Uterus (tissue), 2 donors: ENCODE results near the gene SLC25A26.

ENCODE experiments used
- CTCF ChIP-seq, 4 experiments: fragments of 200-600 bp in 2 of 4; fragments of 450-650 bp in 2 of 4; sonication (generic) in 2 of 4; IDR thresholded peaks; one replicate each; pipeline ENCODE4 v1.5.1; 2016 to 2019; ENCODE audit warnings: antibody characterized with exemption in 4 of 4, mild to moderate bottlenecking in 2 of 4, moderate library complexity in 1 of 4
- POLR2A ChIP-seq, 2 donors: fragments of 450-650 bp; IDR thresholded peaks; one replicate each; pipeline ENCODE4 v1.6.1; 2016; ENCODE audit warnings: antibody characterized with exemption in 2 of 2, mild to moderate bottlenecking in 1 of 2, moderate library complexity in 1 of 2

DNA sequence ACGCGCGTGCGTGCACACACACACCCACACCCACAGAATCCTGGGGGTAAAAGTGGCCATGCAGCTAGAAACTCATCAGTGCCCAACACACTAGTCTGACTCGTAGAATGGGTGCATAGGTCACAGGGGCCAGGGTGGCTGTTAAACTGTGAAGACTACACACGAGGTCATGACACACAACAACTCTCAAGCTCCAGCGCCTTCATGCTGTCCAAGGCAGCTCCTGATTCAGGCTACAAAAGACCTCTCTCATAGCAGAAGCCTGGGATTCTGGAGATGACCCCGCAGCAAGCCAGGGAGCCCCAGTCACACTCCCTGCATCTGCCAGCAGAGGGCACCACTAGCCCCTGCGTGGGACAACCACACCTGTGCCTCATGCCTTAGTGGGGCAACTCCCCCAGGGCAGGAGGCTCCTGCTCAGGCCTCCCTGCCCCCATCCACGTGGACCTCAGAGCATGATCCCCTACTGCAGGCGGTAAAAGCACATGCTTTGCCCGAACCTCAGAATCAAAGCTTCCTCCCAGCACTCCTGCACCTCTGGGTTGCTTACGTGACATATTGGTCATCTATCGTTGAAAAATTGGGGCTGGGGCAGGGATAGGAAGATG is 186.9 kb downstream of the SLC25A26 start:
- TF ChIP-seq CTCF (IDR thresholded peaks at IDR 0.05) (peak; percentile 79 to 93 (median 87)), POLR2A (IDR thresholded peaks at IDR 0.05) (no peak)
